OCI-LY7 (cell line): ENCODE data around the gene TPST2. TPM values are rescaled to one million over a fixed set of nuclear protein-coding genes. Genes with fewer than 3 reads are reported as not detected.

Experiments used
- BruUV-seq: library from RNA; stranded (reverse); fragments of 400-500 nt; replicated peaks from 2 replicates; lab custom pipeline; 2021; lab: Mats Ljungman, UMichigan
- CTCF ChIA-PET: fragments of 300-600 bp; sonication (Branson Sonifier 250); formaldehyde crosslinking; loops from one replicate; lab custom pipeline; 2022; ENCODE audit warnings: antibody characterized with exemption; ENCODE audit not compliant: unreplicated experiment; lab: Charles Lee
- POLR2A ChIA-PET: fragments of 300-600 bp; sonication (Branson Sonifier 250); formaldehyde crosslinking; loops from one replicate; lab custom pipeline; 2022; ENCODE audit warnings: antibody characterized with exemption; lab: Charles Lee
- DNase-seq: peaks from one replicate; pipeline ENCODE4 v3.0.0-alpha.2; 2015; ENCODE audit warnings: low spot score
- H2AFZ ChIP-seq: fragments of 200-600 bp; sonication (generic), shearing (Covaris generic); 2 replicates; pipeline ENCODE4 v1.6.1; 2014; ENCODE audit warnings: mild to moderate bottlenecking, antibody characterized with exemption, low read length, moderate library complexity
- H3K27ac ChIP-seq: fragments of 200-600 bp; sonication (generic); 2 replicates; pipeline ENCODE4 v1.5.1; 2014; ENCODE audit warnings: mixed run types, low read depth, mild to moderate bottlenecking, moderate library complexity, low read length, inconsistent platforms; ENCODE audit not compliant: poor library complexity, severe bottlenecking
- H3K36me3 ChIP-seq: fragments of 200-600 bp; sonication (generic); 2 replicates; pipeline ENCODE4 v1.6.1; 2014; ENCODE audit warnings: mild to moderate bottlenecking, antibody characterized with exemption, low read length, moderate library complexity, mixed read lengths; ENCODE audit not compliant: insufficient read depth
- H3K4me1 ChIP-seq: fragments of 200-600 bp; sonication (generic); 2 replicates; pipeline ENCODE4 v1.5.1; 2014; ENCODE audit warnings: mild to moderate bottlenecking, low read length; ENCODE audit not compliant: insufficient read depth, poor library complexity, severe bottlenecking
- H3K4me2 ChIP-seq: fragments of 200-600 bp; sonication (generic); 2 replicates; pipeline ENCODE4 v1.6.1; 2014; ENCODE audit warnings: mild to moderate bottlenecking, low read length
- H3K4me3 ChIP-seq: fragments of 200-600 bp; sonication (generic); 2 replicates; pipeline ENCODE4 v1.5.1; 2014; ENCODE audit warnings: mild to moderate bottlenecking, low read depth, low read length; ENCODE audit not compliant: poor library complexity, severe bottlenecking
- H3K79me2 ChIP-seq: fragments of 200-600 bp; sonication (generic); 2 replicates; pipeline ENCODE4 v1.6.1; 2016; ENCODE audit warnings: low read depth, mild to moderate bottlenecking, low read length, moderate library complexity, mixed read lengths; ENCODE audit not compliant: insufficient read depth
- H3K9me2 ChIP-seq: fragments of 200-600 bp; sonication (generic); 2 replicates; pipeline ENCODE4 v1.6.1; 2016; ENCODE audit warnings: mild to moderate bottlenecking, low read length, mixed read lengths; ENCODE audit not compliant: insufficient read depth
- H3K9me3 ChIP-seq: fragments of 200-600 bp; sonication (generic); 2 replicates; pipeline ENCODE4 v1.6.1; 2014; ENCODE audit warnings: mild to moderate bottlenecking, mixed run types, low read length, mixed read lengths
- H4K20me1 ChIP-seq: fragments of 200-600 bp; sonication (generic); 2 replicates; pipeline ENCODE4 v1.6.1; 2014; ENCODE audit warnings: mild to moderate bottlenecking, antibody characterized with exemption, low read length, moderate library complexity, mixed read lengths; ENCODE audit not compliant: insufficient read depth
- CTCF ChIP-seq: fragments of 200-600 bp; sonication (generic); conservative IDR thresholded peaks from 2 replicates; pipeline ENCODE4 v1.5.1; 2014; ENCODE audit warnings: mild to moderate bottlenecking, antibody characterized with exemption, low read length, moderate library complexity, mixed read lengths
- EZH2phosphoT487 ChIP-seq: fragments of 200-600 bp; sonication (generic); IDR thresholded peaks from 2 replicates; pipeline ENCODE4 v1.6.1; 2018; ENCODE audit warnings: low read depth, borderline replicate concordance, mild to moderate bottlenecking, mixed run types, antibody characterized with exemption, low read length, moderate library complexity, mixed read lengths
- intact Hi-C: fragments of 100-400 bp; cut with micrococcal nuclease; formaldehyde crosslinking; loops from one replicate; pipeline ENCODE4 v1.10.0; 2022; ENCODE audit not compliant: unreplicated experiment
- total RNA-seq, 2 experiments: library from RNA; depleted of rRNA in 1 of 2; stranded (reverse); fragments of >200 nt in 1 of 2; shearing (Covaris generic) in 1 of 2; gene quantifications; 2 replicates each; pipeline ENCODE4 v1.2.3, GENCODE V29; 2014 to 2022

TPST2 gene
- total RNA-seq, 2 experiments from 2014 or later: 12.5 to 19.1 TPM

GRCh38 chr22:26623984-26624383 is 34.1 kb upstream of the TPST2 start:
- H3K9me2 ChIP-seq: no peaks in the 10 kb centered on the region
- H3K27ac ChIP-seq: no peak overlapping the region
- no peak overlapping the region for H2AFZ ChIP-seq
- TF ChIP-seq CTCF (no peak), EZH2phosphoT487 (no peak)
- no peaks in the 10 kb centered on the region; the same call in 1 of the 2 replicates for H3K9me3 ChIP-seq
- no peaks in the 10 kb centered on the region for H4K20me1 ChIP-seq
- DNase-seq: no peak
- no peak overlapping the region for H3K4me2 ChIP-seq
- intact Hi-C loops: no loop called here
- ChIA-PET CTCF (no interaction called here), POLR2A (interaction anchor here (0.6 to 1.1 kb wide), 4 partner anchors 21 to 86 kb away, joined by 3 read pairs; no protein-coding TSS in a partner anchor)
- no peaks in the 10 kb centered on the region for H3K36me3 ChIP-seq
- H3K4me3 ChIP-seq: no peak overlapping the region
- BruUV-seq: no TSS peak
- H3K4me1 ChIP-seq: no peaks in the 10 kb centered on the region
- H3K79me2 ChIP-seq: no peaks in the 10 kb centered on the region

- Histone ChIP-seq H3K36me3 (no peaks in the 10 kb centered on the region), H4K20me1 (no peaks in the 10 kb centered on the region), H3K4me3 (no peak within 1 kb of the TSS), H3K9me2 (no peaks in the 10 kb centered on the region), H3K9me3 (no peaks in the 10 kb centered on the region), H3K79me2 (no peaks in the 10 kb centered on the region), H3K4me1 (peaks cover 16% of the 10 kb centered on the region), H3K27ac (no peak within 1 kb of the TSS), H2AFZ (no peak within 1 kb of the TSS), H3K4me2 (no peak within 1 kb of the TSS)
- no TSS peak for BruUV-seq
- intact Hi-C loops: no loop called here
- ChIA-PET POLR2A (no interaction called here), CTCF (no interaction called here)
- DNase-seq: no peak
- TF ChIP-seq EZH2phosphoT487: no peak
- TF ChIP-seq CTCF: no peak
Observed at GRCh38 chr22:26621663-26622062, 31.7 kb upstream of the TPST2 start, which contains the start of gene CRYBA4. CRYBA4 (plus strand) TSS chr22:26621963; CDS start chr22:26622597, 634 bp downstream.

GRCh38 chr22:26620197-26620596 is 30.3 kb upstream of the TPST2 start:
- Histone ChIP-seq H4K20me1 (no peaks in the 10 kb centered on the region), H3K79me2 (no peaks in the 10 kb centered on the region), H3K4me1 (peaks cover 31% of the 10 kb centered on the region), H3K27ac (no peak overlapping the region), H3K9me3 (no peaks in the 10 kb centered on the region), H2AFZ (no peak overlapping the region), H3K4me2 (no peak overlapping the region), H3K4me3 (no peak overlapping the region), H3K36me3 (no peaks in the 10 kb centered on the region), H3K9me2 (no peaks in the 10 kb centered on the region)
- no peak for TF ChIP-seq EZH2phosphoT487
- no peak for TF ChIP-seq CTCF
- ChIA-PET CTCF (no interaction called here), POLR2A (no interaction called here)
- no peak for DNase-seq
- intact Hi-C loops: no loop called here
- no TSS peak for BruUV-seq
